ENCODE results near the gene SPOP.
A peak's percentile ranks its signal among the peaks of the same experiment; 100 is the strongest.

SPOP gene

GRCh38 chr17:49680314-49680713, 2.4 kb upstream of the SPOP start:
- H4K8ac ChIP-seq (ENCODE audit: low read length) = peak overlapping the region; percentile 80
- H3K27me3 ChIP-seq (ENCODE audit: control insufficient read depth in 1 of 2, insufficient read depth in 1 of 2, low read length in 2 of 2) = peaks cover 0 to 4% of the 10 kb centered on the region in 2 experiments
- H3K27ac ChIP-seq (ENCODE audit: low read length, poor library complexity, severe bottlenecking) = no peak overlapping the region
- no peaks in the 10 kb centered on the region for H3K79me1 ChIP-seq (replicated peaks; ENCODE audit: low read length, poor library complexity, severe bottlenecking)
- H2AK5ac ChIP-seq (ENCODE audit: low read length, severe bottlenecking) = no peak overlapping the region
- H2BK12ac ChIP-seq (ENCODE audit: low read length in 2 of 2) = no peak overlapping the region
- H3K9me3 ChIP-seq (ENCODE audit: control insufficient read depth, low read length) = no peaks in the 10 kb centered on the region
- no peak overlapping the region for H3K4ac ChIP-seq (ENCODE audit: low read depth in 1 of 2, low read length in 2 of 2)
- DNase-seq = no peak
- peak overlapping the region; percentile 19 for H2BK120ac ChIP-seq (ENCODE audit: low read depth, low read length)
- no peak overlapping the region for H2AFZ ChIP-seq (ENCODE audit: low read depth, low read length)
- H3K4me1 ChIP-seq (ENCODE audit: control insufficient read depth, insufficient read depth, low read depth, low read length) = peaks cover 3% of the 10 kb centered on the region
- H3K14ac ChIP-seq (ENCODE audit: low read length in 2 of 2) = no peak overlapping the region
- no peak overlapping the region for H2BK15ac ChIP-seq (ENCODE audit: low read depth, poor library complexity, severe bottlenecking)
- no peak overlapping the region for H4K91ac ChIP-seq (ENCODE audit: low read length)
- 84% methylated on average over 6 of the region's 6 CpGs for WGBS
- peaks cover 0 to 3% of the 10 kb centered on the region in 2 experiments for H3K36me3 ChIP-seq (ENCODE audit: control insufficient read depth in 1 of 2, insufficient read depth in 2 of 2, low read depth in 1 of 2, low read length in 2 of 2)
- H3K23ac ChIP-seq (ENCODE audit: low read length in 2 of 2) = no peak overlapping the region
- no peak overlapping the region for H2BK5ac ChIP-seq (ENCODE audit: low read depth, low read length, poor library complexity, severe bottlenecking)
- no peak overlapping the region for H3K18ac ChIP-seq (ENCODE audit: low read depth in 1 of 2, low read length in 2 of 2)
- H3K9ac ChIP-seq (ENCODE audit: low read length) = no peak overlapping the region
- H3K4me2 ChIP-seq (ENCODE audit: low read length, poor library complexity, severe bottlenecking) = no peak overlapping the region
- no peak overlapping the region for H3K4me3 ChIP-seq (ENCODE audit: insufficient read depth in 1 of 2, low read depth in 1 of 2, low read length in 2 of 2)

DNA sequence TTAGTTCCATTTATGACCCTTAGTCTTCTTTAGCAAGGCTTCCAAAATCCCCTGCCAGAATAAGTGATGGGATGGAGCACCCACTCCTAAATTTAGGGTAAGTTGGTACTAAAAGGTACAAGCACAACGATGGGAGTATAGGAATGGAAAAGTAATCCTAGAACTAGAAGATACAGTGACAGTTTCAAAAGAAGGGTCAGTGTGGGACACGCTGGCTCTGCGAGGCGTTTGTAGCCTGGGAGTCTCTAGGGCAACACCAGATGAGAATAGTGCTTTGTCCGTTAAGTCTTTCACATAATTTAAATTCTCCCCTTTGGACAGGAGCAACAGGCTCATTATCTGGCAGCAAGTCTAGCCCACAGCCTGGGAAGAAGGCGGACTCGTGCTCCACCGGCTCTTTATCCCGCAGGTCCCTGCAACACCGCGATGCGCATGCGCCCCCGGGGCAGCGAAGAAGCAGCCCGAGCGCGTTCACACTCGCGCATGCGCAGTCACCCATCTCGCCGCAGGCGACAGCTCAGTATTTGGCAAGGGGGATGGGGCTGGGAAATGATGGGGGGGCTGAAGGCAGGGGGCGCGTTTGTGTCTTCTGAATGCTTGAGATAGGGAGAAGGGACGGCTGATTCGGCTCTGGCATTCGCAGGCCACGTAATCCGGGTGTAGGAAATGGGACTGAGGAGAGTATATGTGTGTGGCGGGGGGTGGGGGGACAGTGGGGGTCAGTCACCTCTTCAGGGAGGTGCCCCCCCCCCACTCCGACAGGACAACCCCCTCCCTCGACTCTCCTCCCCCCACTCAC, 564 bp downstream of the SPOP start:
- peak overlapping the region; percentile 95 for H4K8ac ChIP-seq (ENCODE audit: low read length)
- H3K4me1 ChIP-seq (ENCODE audit: control insufficient read depth, insufficient read depth, low read depth, low read length) = peaks cover 3% of the 10 kb centered on the region
- H3K79me1 ChIP-seq (replicated peaks; ENCODE audit: low read length, poor library complexity, severe bottlenecking) = peaks cover 1% of the 10 kb centered on the region
- peak overlapping the region; percentile 63 for H2AFZ ChIP-seq (ENCODE audit: low read depth, low read length)
- H4K91ac ChIP-seq (ENCODE audit: low read length) = peak overlapping the region; percentile 94
- peak overlapping the region; percentile 99 for H3K4me2 ChIP-seq (ENCODE audit: low read length, poor library complexity, severe bottlenecking)
- H3K23ac ChIP-seq (ENCODE audit: low read length in 2 of 2) = peak overlapping the region in 1 of 2 experiments; percentile 10
- H3K4ac ChIP-seq (ENCODE audit: low read depth in 1 of 2, low read length in 2 of 2) = peak overlapping the region in 1 of 2 experiments; percentile 88
- peak overlapping the region; percentile 96 to 100 for H3K18ac ChIP-seq (ENCODE audit: low read depth in 1 of 2, low read length in 2 of 2)
- peak overlapping the region; percentile 95 for H2BK120ac ChIP-seq (ENCODE audit: low read depth, low read length)
- peak overlapping the region; percentile 82 to 92 for H3K4me3 ChIP-seq (ENCODE audit: insufficient read depth in 1 of 2, low read depth in 1 of 2, low read length in 2 of 2)
- no peak overlapping the region for H2AK5ac ChIP-seq (ENCODE audit: low read length, severe bottlenecking)
- peak overlapping the region; percentile 80 for H2BK5ac ChIP-seq (ENCODE audit: low read depth, low read length, poor library complexity, severe bottlenecking)
- H3K27ac ChIP-seq (ENCODE audit: low read length, poor library complexity, severe bottlenecking) = peak overlapping the region; percentile 96
- peak overlapping the region in 1 of 2 experiments; percentile 97 for H3K14ac ChIP-seq (ENCODE audit: low read length in 2 of 2)
- WGBS = under 1% methylated on average over 27 of the region's 34 CpGs
- H2BK12ac ChIP-seq (ENCODE audit: low read length in 2 of 2) = peak overlapping the region in 1 of 2 experiments; percentile 72
- no peaks in the 10 kb centered on the region for H3K9me3 ChIP-seq (ENCODE audit: control insufficient read depth, low read length)
- H3K27me3 ChIP-seq (ENCODE audit: control insufficient read depth in 1 of 2, insufficient read depth in 1 of 2, low read length in 2 of 2) = no peaks in the 10 kb centered on the region
- DNase-seq = peak; percentile 93
- peak overlapping the region; percentile 93 for H3K9ac ChIP-seq (ENCODE audit: low read length)
- peaks cover 0 to 14% of the 10 kb centered on the region in 2 experiments for H3K36me3 ChIP-seq (ENCODE audit: control insufficient read depth in 1 of 2, insufficient read depth in 2 of 2, low read depth in 1 of 2, low read length in 2 of 2)
- peak overlapping the region; percentile 57 for H2BK15ac ChIP-seq (ENCODE audit: low read depth, poor library complexity, severe bottlenecking)

DNA sequence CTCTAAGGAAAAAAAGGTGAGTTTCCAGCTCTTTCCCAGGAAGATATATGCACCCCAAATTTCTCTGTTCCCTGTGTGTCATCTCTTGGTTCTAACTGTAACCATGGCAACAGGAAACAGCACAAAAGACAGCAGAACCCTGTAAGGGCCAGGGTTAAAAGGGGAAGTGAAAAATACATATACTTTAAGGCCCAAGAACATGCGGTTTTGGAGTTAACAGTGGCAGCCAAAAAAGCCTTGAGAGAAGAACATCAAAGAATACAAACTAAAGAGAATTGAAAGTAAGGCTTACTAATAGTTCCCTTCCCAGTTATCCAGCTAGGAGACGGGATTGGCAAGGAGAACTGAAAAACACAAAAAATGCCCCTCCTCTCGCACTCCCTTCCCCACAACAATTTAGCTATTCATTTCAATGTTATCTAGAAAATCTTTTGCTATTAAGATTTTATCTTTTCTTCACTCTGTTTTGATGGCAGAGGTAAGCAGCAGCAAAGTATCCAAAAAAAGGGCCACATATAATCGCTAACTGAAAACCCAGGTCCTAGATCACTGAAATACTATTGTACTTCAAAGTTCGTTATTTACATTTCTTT, 1.5 kb downstream of the SPOP start:
- no peaks in the 10 kb centered on the region for H3K27me3 ChIP-seq (ENCODE audit: control insufficient read depth in 1 of 2, insufficient read depth in 1 of 2, low read length in 2 of 2)
- H2BK120ac ChIP-seq (ENCODE audit: low read depth, low read length) = no peak overlapping the region

DNA sequence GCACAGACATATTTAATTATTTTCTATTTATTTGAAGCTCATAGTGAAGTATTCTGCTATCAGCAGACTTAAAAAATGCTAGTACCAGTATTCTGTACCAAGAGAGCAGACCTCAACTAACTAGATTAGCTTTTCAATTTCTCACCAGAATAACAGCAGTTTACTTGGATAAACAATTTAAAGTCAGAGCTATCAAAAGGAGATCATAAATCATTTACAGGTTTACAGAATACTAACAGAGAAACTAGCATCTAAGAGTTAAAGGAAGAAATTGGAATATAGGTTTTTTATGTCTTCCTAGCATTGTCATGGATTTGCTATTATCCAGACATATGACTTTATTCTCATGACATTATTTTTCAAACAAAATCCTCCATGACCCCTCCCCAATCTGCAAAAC, 3.4 kb downstream of the SPOP start:
- Histone ChIP-seq H3K4ac (ENCODE audit: low read depth in 1 of 2, low read length in 2 of 2) (no peak overlapping the region), H3K4me3 (ENCODE audit: insufficient read depth in 1 of 2, low read depth in 1 of 2, low read length in 2 of 2) (no peak overlapping the region), H2BK5ac (ENCODE audit: low read depth, low read length, poor library complexity, severe bottlenecking) (no peak overlapping the region), H3K23ac (ENCODE audit: low read length in 2 of 2) (no peak overlapping the region), H4K91ac (ENCODE audit: low read length) (no peak overlapping the region), H3K4me2 (ENCODE audit: low read length, poor library complexity, severe bottlenecking) (no peak overlapping the region), H3K27ac (ENCODE audit: low read length, poor library complexity, severe bottlenecking) (no peak overlapping the region), H2BK15ac (ENCODE audit: low read depth, poor library complexity, severe bottlenecking) (no peak overlapping the region), H2BK12ac (ENCODE audit: low read length in 2 of 2) (no peak overlapping the region), H3K4me1 (ENCODE audit: control insufficient read depth, insufficient read depth, low read depth, low read length) (peaks cover 3% of the 10 kb centered on the region), H3K18ac (ENCODE audit: low read depth in 1 of 2, low read length in 2 of 2) (no peak overlapping the region), H3K36me3 (ENCODE audit: control insufficient read depth in 1 of 2, insufficient read depth in 2 of 2, low read depth in 1 of 2, low read length in 2 of 2) (peaks cover 0 to 14% of the 10 kb centered on the region in 2 experiments), H3K9ac (ENCODE audit: low read length) (peak overlapping the region; percentile 36), H3K79me1 (replicated peaks; ENCODE audit: low read length, poor library complexity, severe bottlenecking) (peaks cover 1% of the 10 kb centered on the region), H2AK5ac (ENCODE audit: low read length, severe bottlenecking) (no peak overlapping the region), H4K8ac (ENCODE audit: low read length) (no peak overlapping the region), H3K9me3 (ENCODE audit: control insufficient read depth, low read length) (no peaks in the 10 kb centered on the region), H3K27me3 (ENCODE audit: control insufficient read depth in 1 of 2, insufficient read depth in 1 of 2, low read length in 2 of 2) (no peaks in the 10 kb centered on the region), H2BK120ac (ENCODE audit: low read depth, low read length) (no peak overlapping the region), H3K14ac (ENCODE audit: low read length in 2 of 2) (no peak overlapping the region), H2AFZ (ENCODE audit: low read depth, low read length) (no peak overlapping the region)
- DNase-seq = no peak

More for the DNA sequence above, 1.5 kb downstream of the SPOP start:
- Histone ChIP-seq H3K9me3 (ENCODE audit: control insufficient read depth, low read length) (no peaks in the 10 kb centered on the region), H3K79me1 (replicated peaks; ENCODE audit: low read length, poor library complexity, severe bottlenecking) (peaks cover 1% of the 10 kb centered on the region), H3K14ac (ENCODE audit: low read length in 2 of 2) (no peak overlapping the region), H4K91ac (ENCODE audit: low read length) (no peak overlapping the region), H3K23ac (ENCODE audit: low read length in 2 of 2) (no peak overlapping the region), H3K36me3 (ENCODE audit: control insufficient read depth in 1 of 2, insufficient read depth in 2 of 2, low read depth in 1 of 2, low read length in 2 of 2) (peaks cover 0 to 14% of the 10 kb centered on the region in 2 experiments), H2BK12ac (ENCODE audit: low read length in 2 of 2) (no peak overlapping the region), H3K18ac (ENCODE audit: low read depth in 1 of 2, low read length in 2 of 2) (no peak overlapping the region), H2AK5ac (ENCODE audit: low read length, severe bottlenecking) (no peak overlapping the region), H2BK15ac (ENCODE audit: low read depth, poor library complexity, severe bottlenecking) (no peak overlapping the region), H3K4me3 (ENCODE audit: insufficient read depth in 1 of 2, low read depth in 1 of 2, low read length in 2 of 2) (peak overlapping the region in 1 of 2 experiments; percentile 92), H2AFZ (ENCODE audit: low read depth, low read length) (no peak overlapping the region), H4K8ac (ENCODE audit: low read length) (no peak overlapping the region), H3K9ac (ENCODE audit: low read length) (peak overlapping the region; percentile 93), H3K4me2 (ENCODE audit: low read length, poor library complexity, severe bottlenecking) (peak overlapping the region; percentile 99), H3K4ac (ENCODE audit: low read depth in 1 of 2, low read length in 2 of 2) (no peak overlapping the region), H3K4me1 (ENCODE audit: control insufficient read depth, insufficient read depth, low read depth, low read length) (peaks cover 3% of the 10 kb centered on the region), H2BK5ac (ENCODE audit: low read depth, low read length, poor library complexity, severe bottlenecking) (no peak overlapping the region), H3K27ac (ENCODE audit: low read length, poor library complexity, severe bottlenecking) (no peak overlapping the region)
- peak; percentile 65 for DNase-seq
- 92% methylated on average over 5 of the region's 5 CpGs for WGBS
